HG03097 (cell line): ENCODE measurements around the gene ODC1.

Experiments used
- ATAC-seq: cut with Tn5 transposase; IDR thresholded peaks from one replicate; pipeline ENCODE4 v1.9.1; 2021; ENCODE audit not compliant: unreplicated experiment, low FRiP score

The ODC1 gene

GRCh38 chr2:10404324-10405143 is 43.6 kb downstream of the ODC1 start:
- ATAC-seq, result no peak

DNA sequence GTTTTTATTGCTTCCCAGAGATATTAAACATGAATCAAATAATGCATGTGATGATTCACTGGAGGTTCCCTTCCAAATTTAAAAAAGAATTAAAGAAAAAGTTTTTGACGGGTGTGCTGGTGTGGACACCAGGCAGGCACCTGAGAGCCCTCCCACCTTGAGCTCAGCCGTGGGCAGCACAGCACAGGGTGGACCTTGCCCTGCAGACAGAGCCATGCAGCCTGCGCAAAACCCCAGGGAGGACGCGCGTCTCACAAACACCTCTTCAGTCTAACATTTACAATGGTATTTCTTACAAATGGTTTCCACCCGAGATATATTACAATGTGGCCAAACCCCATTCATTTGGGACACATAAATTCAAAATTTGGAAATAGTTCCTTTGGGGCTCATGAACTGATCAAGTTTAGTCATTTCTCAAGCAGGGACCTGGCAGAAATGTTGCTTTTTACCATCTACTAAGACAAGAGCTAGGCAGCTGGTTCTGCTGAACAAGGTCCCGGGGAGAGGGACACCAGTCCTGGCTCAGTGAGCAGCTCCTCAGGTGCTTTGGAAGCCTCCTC is 45.4 kb downstream of the ODC1 start:
- ATAC-seq, result no peak

DNA sequence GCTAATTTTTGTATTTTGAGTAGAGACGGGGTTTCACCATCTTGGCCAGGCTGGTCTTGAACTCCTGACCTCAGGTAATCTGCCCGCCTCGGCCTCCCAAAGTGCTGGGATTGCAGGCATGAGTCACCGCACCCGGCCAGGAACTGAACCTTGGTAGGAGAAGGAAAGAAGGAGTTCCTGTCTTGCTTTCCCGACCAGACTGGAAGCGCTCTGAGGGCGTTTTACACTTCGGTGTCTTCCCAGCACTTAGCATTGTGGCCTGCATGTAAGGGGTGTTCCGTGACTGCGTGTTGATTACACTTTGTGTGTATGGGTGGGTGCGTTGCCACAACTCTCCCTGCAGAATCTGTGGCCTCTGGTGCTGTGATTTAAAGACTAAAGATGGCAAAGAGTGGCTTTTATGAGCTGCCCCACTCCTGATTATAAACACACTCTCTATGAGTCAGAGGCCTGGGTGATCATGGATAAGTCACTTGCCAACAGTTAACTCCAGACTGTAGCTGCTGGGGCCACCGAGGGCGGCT is 46.0 kb downstream of the ODC1 start:
- no peak for ATAC-seq

DNA sequence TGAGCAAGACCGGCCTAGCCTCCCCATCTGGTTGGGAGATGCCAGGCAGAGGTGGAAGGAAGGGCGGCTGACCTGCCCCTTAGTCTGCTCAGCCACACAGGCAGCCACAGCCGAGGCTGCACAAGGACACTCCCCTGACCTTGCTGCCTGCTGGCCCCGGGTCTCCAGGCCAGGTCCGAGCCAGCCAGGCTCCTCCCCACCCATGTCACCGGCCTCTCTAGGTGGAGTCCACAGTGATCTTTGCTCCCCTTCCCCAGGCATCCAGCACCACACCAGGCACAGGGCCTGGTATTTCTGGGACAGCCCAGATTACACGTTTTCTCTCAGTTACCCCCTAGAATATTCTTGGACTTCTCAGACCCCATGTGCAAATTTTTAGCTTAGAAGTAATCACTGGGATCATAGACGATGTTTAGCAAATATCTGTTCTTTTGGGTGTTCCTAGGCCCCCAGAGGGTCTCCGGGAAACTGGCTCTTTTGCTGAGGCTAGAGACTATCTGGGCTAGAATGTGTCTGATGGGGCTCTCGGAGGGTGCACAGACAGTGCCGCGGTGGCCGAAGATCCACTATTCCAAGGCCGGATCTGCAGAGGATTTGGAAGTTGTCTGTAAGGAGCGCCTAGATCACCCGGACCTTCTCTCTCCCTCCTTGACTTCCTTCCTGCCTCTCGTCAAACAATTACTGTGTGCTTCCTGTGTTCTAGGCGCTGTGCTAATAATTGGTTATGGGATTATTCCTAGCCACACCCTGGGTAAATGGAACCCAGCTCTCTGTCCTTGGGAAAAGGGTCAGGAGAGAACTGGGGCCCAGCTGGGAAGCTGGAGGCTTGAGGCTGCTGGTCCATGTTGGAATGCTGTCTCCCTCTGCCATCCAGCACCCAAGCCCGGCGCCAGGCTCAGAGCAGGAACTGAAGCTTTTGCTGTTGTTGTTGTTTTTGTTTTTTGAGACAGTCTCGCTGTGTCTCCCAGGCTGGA is 46.9 kb downstream of the ODC1 start:
- no peak for ATAC-seq

- ATAC-seq, result no peak
Observed at GRCh38 chr2:10400568-10400977, 47.6 kb downstream of the ODC1 start.

GRCh38 chr2:10400002-10400401 is 48.1 kb downstream of the ODC1 start:
- ATAC-seq, result no peak

GRCh38 chr2:10399358-10399757 is 48.8 kb downstream of the ODC1 start:
- ATAC-seq, result no peak

GRCh38 chr2:10398496-10398895 is 49.6 kb downstream of the ODC1 start:
- ATAC-seq, result no peak

GRCh38 chr2:10397878-10398277 is 50.2 kb downstream of the ODC1 start:
- no peak for ATAC-seq

DNA sequence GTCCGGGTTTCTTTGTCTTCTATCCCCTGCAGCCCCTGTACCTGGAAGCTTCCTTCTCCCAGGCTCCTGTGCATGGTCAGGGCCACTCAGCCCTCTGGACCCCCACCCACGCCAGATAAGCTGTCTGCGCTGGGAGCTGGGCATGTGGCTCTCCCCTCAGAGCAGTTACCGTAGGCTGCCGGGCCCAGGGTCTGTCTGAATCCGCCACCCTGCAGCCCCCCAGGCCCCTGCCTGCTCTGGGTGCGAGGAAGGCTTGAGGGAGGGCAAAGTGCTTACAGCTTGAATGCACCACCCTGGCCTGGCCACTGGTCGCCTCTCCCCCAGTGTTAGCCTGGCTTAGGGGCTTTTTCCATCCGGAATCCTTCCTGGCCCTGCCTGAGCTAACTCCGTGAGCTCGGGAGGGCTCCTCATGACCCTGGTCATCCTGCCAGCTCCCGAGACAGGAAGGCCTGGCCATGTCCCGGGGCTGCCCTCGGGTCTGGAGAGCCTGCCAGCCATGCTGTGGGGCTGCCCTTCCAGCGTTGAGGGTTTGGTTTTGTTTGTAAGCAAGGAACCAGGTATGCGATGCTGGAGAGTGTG is 50.7 kb downstream of the ODC1 start:
- no peak for ATAC-seq

DNA sequence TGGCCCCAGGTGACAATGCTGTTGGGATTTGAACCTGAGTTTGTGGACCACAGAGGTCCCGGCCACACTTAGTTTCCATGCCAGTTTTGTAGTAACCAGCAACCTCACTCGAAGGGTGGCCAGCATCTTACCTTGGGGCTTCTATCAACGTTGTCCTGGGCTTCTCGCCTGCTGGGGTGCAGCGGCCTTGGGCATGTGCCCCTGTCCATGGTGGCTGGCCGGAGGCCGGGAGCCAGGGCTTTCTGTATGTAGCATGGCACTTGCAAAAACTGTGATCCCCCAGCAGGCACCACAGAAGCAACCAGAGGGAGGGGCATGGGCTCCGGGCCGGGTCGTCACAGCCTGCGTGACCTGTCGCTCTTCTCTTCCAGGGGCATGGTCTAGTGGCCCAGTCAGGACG is 51.7 kb downstream of the ODC1 start:
- ATAC-seq, result no peak

DNA sequence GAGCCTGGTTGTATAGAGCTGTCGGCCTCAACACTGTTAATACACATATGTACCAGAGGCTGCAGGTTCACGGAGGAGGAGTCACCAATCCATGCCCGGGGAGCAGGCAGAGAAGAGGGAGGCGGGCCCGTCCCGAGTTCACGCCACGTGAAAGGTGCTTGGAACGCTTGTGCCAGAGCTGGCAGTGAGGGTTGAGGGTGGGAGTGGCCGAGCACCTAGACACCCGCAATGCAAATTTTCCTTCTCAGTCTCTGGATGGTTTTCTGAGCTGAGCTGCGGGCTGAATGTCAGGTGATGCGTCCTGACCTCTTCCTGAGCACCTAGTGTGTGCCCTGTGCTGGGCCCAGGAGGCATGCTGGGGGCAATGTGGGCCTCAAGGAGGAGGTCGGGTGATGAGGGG is 52.2 kb downstream of the ODC1 start:
- no peak for ATAC-seq

- no peak for ATAC-seq
Observed at GRCh38 chr2:10393640-10393982, 54.5 kb downstream of the ODC1 start.

GRCh38 chr2:10392951-10393639 is 55.0 kb downstream of the ODC1 start:
- no peak for ATAC-seq

GRCh38 chr2:10392548-10392947 is 55.6 kb downstream of the ODC1 start:
- no peak for ATAC-seq

- no peak for ATAC-seq
Observed at GRCh38 chr2:10392100-10392499, 56.0 kb downstream of the ODC1 start.

GRCh38 chr2:10390369-10390801 is 57.7 kb downstream of the ODC1 start:
- no peak for ATAC-seq
